NCI-H345 treated with DMSO at 0.1 percent for 48 hours (cell line): ENCODE data around the gene BCL11B.
"Not testable (repeated sequence)": the region's sequence is repeated elsewhere in the genome, so short reads cannot be mapped to it uniquely, and the experiment has no call there.

ENCODE experiments used
- DNase-seq: peaks from one replicate; lab custom pipeline; 2025; ENCODE audit not compliant: unreplicated experiment; lab: John Stamatoyannopoulos, UW

Gene BCL11B

GRCh38 chr14:99203080-99203479 lies 68.9 kb downstream of the BCL11B start:
- no peak for DNase-seq

GRCh38 chr14:99202516-99202915 lies 69.5 kb downstream of the BCL11B start:
- DNase-seq: no peak

- peak; percentile 20 for DNase-seq
These were observed 70.5 kb downstream of the BCL11B start for GRCh38 chr14:99201351-99202073.

- DNase-seq: no peak
These were observed 71.4 kb downstream of the BCL11B start for GRCh38 chr14:99200654-99201005.

- no peak for DNase-seq
These were observed 71.9 kb downstream of the BCL11B start for GRCh38 chr14:99199846-99200653.

GRCh38 chr14:99198746-99199502 lies 73.1 kb downstream of the BCL11B start:
- no peak for DNase-seq

- no peak for DNase-seq
These were observed 75.7 kb downstream of the BCL11B start for GRCh38 chr14:99196310-99196650.

- DNase-seq: peak; percentile 6
These were observed 76.2 kb downstream of the BCL11B start for GRCh38 chr14:99195602-99196309.

- DNase-seq: no peak
These were observed 77.3 kb downstream of the BCL11B start for GRCh38 chr14:99194736-99195135.

- DNase-seq: no peak
These were observed 77.9 kb downstream of the BCL11B start for GRCh38 chr14:99194136-99194535.

- DNase-seq: no peak
These were observed 79.2 kb downstream of the BCL11B start for GRCh38 chr14:99192830-99193229.

- no peak for DNase-seq
These were observed 79.9 kb downstream of the BCL11B start for GRCh38 chr14:99192028-99192621.

GRCh38 chr14:99191395-99192027 lies 80.5 kb downstream of the BCL11B start:
- no peak for DNase-seq

- DNase-seq: no peak
These were observed 81.2 kb downstream of the BCL11B start for GRCh38 chr14:99190696-99191394.

- no peak for DNase-seq
These were observed 82.7 kb downstream of the BCL11B start for GRCh38 chr14:99189201-99189801.

- DNase-seq: no peak
These were observed 83.2 kb downstream of the BCL11B start for GRCh38 chr14:99188731-99189191.

- DNase-seq: no peak
These were observed 84.1 kb downstream of the BCL11B start for GRCh38 chr14:99187858-99188257.

- no peak for DNase-seq
These were observed 84.9 kb downstream of the BCL11B start for GRCh38 chr14:99186956-99187690.

- not testable (repeated sequence) for DNase-seq
These were observed 85.7 kb downstream of the BCL11B start for GRCh38 chr14:99186336-99186735.
